Ishikawa (cell line): Measurements from ENCODE around the gene SDSL.

Source experiments
- CREB1 ChIP-seq: IDR thresholded peaks from 2 replicates; pipeline ENCODE4 v1.6.1; 2012; ENCODE audit warnings: low read depth
- EGR1 ChIP-seq: IDR thresholded peaks from 2 replicates; pipeline ENCODE4 v1.6.1; 2012
- EP300 ChIP-seq: IDR thresholded peaks from 2 replicates; pipeline ENCODE4 v1.6.1; 2012; ENCODE audit warnings: borderline replicate concordance
- NFIC ChIP-seq: IDR thresholded peaks from 2 replicates; pipeline ENCODE4 v1.6.1; 2012
- RAD21 ChIP-seq: IDR thresholded peaks from 2 replicates; pipeline ENCODE4 v1.6.1; 2012; ENCODE audit warnings: low read depth
- REST ChIP-seq: IDR thresholded peaks from 2 replicates; pipeline ENCODE4 v1.6.1; 2012; ENCODE audit warnings: low read depth, mild to moderate bottlenecking
- TAF1 ChIP-seq: IDR thresholded peaks from 2 replicates; pipeline ENCODE4 v1.6.1; 2012; ENCODE audit warnings: low read depth, mild to moderate bottlenecking
- TCF12 ChIP-seq: IDR thresholded peaks from 2 replicates; pipeline ENCODE4 v1.6.1; 2012; ENCODE audit warnings: low read depth
- TEAD4 ChIP-seq: IDR thresholded peaks from 2 replicates; pipeline ENCODE4 v1.6.1; 2012
- YY1 ChIP-seq: IDR thresholded peaks from 2 replicates; pipeline ENCODE4 v1.6.1; 2012; ENCODE audit warnings: low read depth
- ZBTB7A ChIP-seq: IDR thresholded peaks from 2 replicates; pipeline ENCODE4 v1.6.1; 2012; ENCODE audit warnings: low read depth
- TF ChIP-seq, protein P1 (sequence below): IDR thresholded peaks from 2 replicates; pipeline ENCODE4 v1.6.1; 2012
- TF ChIP-seq, protein P2 (sequence below): IDR thresholded peaks from 2 replicates; pipeline ENCODE4 v1.6.1; 2012

DNA sequence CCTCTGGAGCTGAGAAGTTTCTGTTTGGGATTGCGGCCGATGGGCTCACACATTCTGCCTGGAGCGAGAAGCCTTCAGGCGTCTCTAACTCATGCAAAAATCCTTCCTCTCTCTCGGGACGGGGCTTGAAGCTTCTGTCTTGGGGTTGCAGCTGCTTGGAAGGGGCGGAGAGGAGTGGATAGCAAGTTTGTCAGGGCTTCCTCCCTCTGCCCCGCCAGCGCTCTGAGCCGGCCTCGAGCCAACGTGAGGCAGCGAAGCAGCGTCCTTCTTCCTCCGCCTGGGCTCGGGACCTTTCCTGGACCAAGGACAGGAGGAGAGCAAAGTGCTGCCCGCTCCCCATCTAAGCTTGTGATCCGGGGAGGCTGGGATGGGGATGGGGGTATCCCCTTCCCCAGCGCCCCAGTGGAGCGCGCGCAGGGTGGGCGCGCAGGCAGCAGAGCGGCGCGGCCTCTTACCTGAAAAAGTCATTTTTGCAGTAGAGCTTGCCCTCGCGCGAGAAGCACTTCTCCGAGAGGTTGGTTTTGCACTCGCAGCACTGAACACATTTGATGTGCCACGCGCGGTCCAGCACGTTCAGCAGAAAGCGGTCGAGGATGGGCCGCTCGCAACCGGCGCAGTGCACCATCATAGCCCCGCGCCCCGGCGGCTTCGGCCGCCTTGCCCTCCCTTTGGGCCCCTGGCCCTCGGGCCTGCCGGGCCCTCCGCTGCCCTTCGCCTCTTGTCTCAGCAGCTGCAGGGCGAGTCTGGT, 48.9 kb downstream of the SDSL start:
- no peak for TF ChIP-seq RAD21
- TF ChIP-seq EP300 = no peak
- TF ChIP-seq TAF1 = no peak
- TF ChIP-seq, protein P1, sequence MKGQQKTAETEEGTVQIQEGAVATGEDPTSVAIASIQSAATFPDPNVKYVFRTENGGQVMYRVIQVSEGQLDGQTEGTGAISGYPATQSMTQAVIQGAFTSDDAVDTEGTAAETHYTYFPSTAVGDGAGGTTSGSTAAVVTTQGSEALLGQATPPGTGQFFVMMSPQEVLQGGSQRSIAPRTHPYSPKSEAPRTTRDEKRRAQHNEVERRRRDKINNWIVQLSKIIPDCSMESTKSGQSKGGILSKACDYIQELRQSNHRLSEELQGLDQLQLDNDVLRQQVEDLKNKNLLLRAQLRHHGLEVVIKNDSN = no peak
- TF ChIP-seq, protein P2, sequence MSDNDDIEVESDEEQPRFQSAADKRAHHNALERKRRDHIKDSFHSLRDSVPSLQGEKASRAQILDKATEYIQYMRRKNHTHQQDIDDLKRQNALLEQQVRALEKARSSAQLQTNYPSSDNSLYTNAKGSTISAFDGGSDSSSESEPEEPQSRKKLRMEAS = no peak
- TF ChIP-seq YY1 = no peak
- TF ChIP-seq ZBTB7A = no peak
- no peak for TF ChIP-seq REST
- no peak for TF ChIP-seq CREB1
- TF ChIP-seq TEAD4 = no peak
- no peak for TF ChIP-seq TCF12
- TF ChIP-seq EGR1 = no peak
- no peak for TF ChIP-seq NFIC
